Activated T-helper 1 cell treated with Interleukin-2 at 50 U/mL for 16 hours (primary cell): ENCODE data around the gene TTC3.
"Not testable (repeated sequence)": the region's sequence is repeated elsewhere in the genome, so short reads cannot be mapped to it uniquely, and the experiment has no call there.

Experiments used
- DNase-seq: peaks from one replicate; pipeline ENCODE4 v3.0.0-alpha.2; 2020; ENCODE audit warnings: low read depth

TTC3 gene

DNA sequence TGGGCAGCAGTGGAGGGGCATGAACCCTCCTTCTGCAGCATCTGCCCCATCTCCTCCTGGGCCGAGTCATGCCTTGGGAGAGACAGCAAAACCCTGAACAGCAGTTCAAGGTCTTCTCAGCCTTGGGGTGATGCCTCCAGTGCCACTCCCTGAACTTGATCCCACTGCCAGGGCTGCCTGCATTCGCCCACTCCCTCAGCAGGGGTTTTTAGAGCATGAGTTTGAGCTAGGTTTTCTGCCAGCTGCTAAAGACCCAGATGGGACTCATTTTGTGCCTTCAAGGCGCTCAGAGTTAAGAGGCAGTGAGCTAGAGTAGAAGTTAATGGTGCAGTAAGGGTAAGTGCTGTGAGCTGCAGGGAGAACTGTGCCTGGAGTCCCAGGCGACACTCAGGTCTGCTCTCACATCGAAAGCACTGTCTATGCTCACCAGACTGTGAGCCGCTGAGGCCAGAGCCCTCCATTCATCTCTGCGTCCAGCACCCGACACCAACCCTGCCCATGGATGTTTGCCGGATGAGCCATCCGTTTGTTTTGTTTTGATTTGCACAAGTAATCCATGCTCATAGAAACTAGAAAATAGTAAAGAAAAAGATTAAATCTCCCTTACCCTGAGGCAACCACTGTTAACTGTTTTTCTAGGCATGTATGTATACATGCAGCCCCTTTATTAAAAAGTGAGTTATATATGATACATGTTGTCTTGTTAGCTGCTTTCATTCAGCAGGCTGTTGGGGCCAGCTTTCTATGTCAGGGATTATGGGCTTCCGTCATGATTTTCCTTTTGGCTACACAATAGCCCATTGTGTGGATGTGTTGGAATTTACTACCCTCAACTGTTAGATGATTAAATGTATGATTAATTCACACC lies 126.2 kb downstream of the TTC3 start:
- no peak for DNase-seq

DNA sequence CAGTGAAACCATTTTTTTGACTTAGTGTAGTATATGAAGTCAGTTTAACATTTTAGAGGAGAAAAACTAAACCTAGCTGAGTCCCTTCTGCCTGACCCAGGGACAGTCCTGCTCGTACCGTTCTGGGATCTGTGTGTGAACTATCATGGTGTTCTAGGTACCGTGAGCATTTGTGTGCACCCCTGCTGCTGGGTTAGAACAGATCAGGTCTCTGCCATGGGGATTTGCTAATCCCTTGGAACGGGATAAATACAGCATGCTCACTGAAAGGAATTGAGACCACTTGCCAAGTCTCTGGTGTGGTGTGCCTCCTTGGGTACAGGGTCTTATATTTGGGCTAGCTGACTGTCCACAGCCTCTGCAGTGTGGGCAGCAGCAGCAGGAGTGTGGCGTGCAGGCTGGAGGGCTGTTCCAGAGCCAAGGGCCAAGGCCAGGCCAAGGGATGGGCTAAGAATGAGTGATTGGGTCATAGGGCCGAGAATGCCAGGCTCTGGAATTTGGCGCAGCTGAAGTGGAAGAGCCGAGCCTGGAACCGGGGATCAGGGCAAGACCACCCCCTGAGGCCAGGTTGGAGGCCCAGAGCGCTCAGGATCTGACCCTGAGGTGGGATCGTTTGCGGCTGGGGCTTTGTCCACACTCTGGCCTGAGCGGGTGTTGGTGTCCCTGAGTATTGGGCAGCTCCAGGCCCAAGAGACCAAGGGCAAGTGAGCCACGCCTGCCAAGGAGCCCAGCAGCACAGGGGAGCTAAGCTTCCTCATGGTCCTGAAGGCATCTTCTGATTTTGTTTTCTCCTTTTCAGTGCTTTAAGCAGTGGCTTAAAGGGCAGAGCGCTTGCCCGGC lies 127.8 kb downstream of the TTC3 start:
- DNase-seq: no peak

DNA sequence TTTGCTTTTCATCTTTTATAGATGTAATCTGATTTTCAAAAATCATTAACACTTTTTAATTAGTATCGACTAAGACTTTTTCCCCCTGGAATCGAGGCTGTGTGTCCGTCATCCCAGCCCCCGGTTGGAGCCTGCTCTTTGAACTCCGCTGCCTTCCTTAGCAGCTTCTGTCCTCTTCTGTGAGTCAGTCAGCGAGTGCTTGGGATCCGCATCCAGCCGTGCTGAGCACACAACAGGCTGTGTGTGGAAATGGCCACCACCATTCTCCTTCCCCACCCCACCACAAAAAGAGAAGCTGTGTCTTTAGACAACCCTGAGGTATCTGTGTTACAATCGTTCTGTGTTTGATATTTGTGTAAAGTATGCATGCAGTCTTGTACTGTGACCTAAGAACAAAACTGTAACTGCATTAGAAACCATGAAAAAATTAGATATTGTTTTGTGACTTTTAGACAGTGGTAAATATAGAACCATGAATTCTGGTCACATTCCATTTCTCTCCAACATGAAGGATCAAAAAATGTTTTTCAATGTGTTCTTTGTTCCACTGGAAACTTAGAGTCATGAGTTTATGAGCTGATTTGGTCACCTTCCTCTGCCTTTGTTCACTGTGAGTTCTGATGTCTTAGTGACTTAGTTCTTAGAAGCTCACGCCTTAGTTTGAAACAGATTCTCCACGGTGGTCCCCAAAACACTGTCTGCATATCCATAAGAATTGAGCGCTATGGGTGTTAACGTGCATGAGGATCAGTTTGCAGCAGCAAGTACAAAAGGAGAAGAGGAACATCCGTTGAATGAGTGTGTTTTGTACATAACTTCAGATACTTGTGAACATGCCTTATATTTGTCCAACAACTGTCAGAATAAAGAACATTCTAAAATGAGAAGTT lies 129.4 kb downstream of the TTC3 start:
- DNase-seq: no peak

DNA sequence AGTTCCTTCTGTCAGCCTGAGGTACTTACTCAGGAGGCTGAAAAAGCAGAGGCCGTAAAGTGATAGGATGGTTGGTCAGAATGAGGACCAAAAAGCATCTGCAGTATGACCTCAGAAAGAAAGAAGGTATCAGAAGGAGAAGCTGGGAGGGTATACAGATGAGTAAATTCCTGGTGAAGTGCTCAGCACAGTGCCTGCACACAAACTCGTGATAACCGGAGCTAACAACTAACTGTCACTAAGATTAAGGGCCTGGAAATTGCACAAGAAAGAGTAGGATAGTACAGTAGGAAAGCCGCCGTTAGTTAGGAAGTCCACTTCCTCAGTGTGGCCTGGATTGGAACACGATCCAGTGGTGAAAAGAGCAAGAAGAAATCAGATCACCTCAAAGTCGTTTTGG lies 131.5 kb downstream of the TTC3 start:
- DNase-seq: no peak

DNA sequence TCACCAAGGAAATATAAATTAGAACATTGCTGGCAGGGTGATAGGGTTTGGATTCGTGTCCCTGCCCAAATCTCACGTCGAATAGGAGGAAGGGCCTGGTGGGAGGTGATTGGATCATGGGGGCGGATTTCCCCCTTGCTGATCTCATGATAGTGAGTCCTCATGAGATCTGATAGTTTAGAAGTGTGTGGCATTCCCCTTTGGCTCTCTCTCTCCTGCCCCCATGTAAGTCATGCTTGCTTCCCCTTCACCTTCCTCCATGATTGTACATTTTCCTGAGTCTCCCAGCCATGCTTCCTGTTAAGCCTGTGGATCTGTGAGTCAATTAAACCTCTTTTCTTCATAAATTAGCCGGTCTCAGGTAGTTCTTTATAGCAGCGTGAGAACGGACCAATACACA lies 133.4 kb downstream of the TTC3 start:
- no peak for DNase-seq

DNA sequence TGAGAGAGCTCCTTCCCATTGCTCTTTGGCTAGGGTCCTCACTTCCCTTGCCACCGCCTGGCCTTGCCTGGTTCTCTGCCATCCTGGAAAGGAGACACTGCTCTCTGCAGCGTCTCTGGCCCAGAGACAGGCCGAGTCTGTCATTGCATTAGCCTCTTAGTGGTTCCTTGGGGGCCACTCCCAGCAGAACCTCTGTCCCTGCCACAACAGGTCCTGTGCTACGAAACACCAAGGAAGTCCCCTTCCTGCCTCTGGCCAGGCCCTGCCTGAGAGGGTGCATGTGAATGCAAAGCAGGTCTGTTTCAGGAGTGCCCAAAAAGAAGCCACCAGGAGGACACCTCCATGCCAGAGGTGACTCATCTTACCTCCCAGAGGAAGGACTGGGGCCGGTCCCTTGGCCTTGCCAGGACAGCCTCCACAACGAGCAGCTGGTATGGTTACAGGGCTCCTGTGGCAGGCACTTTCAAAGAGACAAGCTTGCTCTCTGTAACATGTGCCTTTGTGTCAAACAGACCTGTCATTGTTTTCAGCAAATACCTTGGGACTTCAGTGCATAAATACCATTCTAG lies 134.5 kb downstream of the TTC3 start:
- no peak for DNase-seq

DNA sequence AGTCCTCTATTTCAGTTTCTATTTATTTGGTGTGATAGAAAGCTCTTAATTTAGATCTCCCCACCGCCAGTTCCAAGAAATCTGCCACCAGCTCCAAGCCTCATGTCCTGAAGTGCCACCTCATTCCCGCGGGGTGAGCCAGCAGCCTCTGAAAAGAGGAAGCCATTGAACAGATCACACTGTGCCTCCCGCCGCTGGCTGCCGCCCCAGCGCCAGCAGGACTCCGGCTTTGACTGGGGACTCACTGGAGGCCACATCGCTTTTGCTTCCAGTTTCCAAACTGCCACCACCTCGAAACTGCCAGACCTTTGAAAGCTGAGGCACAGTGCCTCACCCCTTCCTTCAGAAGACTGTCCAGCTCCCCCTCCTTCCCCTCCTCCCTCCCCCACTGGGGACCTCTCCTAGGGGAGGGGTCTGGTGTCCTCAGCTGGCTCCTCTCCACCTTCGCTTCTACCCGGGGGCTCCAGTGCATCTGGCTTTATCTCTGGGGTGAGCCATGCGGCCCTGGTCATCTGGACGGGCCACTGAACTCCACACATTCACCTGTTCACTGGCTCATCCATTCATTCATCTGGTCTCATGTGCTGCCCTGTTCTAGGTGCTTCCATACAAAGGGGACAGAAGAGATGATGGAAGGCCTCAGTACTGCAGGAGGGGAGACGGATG lies 135.1 kb downstream of the TTC3 start:
- DNase-seq: no peak

DNA sequence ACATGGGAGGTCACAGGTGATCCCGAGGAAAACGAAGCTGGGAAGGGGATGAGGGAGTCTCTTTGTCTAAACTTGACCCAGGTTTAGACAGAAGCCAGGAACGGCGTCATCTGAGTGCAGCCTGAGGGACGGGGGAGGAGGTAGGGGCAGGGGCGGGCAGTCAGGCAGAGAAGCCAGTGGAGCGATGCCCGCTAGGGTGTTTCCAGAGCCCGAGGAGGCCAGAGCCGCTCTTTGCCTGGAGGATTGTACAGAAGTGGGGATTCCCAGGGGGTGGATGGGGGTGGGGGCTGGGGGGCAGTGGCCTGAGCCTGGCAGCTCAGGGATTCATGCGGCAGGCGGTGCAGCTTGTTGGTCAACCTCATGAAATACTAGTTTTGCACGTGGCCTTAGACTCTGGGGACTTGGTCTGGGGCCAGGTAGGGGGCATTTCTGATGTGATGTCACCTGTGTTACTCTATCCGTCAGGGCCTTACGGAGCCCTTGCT lies 135.7 kb downstream of the TTC3 start:
- DNase-seq: no peak

DNA sequence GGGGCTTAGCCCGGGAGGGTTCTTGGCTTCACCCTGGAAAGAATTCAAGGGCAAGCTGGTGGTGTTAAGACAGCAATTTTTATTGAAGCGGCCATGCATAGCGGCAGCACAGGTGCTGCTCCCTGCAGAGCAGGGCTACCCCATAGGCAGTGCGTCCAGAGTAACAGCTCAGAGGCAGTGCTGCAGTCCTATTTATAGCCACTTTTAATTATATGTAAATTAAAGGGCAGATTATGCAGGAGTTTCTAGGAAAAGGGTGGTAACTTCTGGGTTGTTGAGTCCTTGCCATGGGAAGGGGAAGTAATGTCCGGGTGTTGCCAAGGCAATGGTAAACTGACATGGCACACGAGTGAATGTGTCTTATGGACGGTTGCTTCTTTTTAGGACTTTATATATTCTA lies 137.1 kb downstream of the TTC3 start:
- no peak for DNase-seq

DNA sequence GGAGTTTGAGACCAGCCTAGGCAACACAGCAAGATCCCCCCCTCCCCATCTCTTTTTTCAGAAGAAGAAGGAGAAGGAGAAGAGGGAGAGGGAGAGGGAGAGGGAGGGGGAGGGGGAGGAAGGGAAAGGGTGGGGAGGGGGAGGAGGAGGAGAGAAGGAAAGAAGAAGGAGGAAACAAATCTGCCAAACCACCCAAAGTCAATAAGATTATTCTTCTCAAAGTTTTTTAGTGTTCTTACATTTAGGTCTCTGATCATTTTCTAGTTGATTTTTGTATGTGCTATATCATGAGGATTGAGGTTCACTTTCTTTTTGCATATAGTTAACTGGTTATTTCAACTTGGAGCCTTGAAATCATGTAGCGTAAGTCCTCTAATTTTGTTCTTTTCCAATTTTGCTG lies 137.7 kb downstream of the TTC3 start:
- DNase-seq: no peak

DNA sequence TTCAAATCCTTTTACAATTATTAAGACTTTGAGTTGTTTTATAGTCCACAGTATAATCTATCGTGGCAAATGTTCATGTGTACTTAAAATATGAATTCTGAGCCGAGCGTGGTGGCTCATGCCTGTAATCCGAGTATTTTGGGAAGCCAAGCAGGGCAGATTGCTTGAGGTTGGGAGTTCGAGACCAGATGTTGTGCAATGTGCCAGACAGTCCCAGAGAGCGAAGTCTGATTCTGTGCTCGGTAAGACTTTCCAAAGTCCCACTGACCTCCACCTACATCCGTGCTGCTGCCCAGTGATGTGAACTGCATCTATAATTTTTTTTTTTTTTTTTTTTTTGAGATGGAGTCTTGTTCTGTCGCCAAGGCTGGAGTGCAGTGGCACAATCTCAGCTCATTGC lies 141.9 kb downstream of the TTC3 start:
- DNase-seq: no peak

DNA sequence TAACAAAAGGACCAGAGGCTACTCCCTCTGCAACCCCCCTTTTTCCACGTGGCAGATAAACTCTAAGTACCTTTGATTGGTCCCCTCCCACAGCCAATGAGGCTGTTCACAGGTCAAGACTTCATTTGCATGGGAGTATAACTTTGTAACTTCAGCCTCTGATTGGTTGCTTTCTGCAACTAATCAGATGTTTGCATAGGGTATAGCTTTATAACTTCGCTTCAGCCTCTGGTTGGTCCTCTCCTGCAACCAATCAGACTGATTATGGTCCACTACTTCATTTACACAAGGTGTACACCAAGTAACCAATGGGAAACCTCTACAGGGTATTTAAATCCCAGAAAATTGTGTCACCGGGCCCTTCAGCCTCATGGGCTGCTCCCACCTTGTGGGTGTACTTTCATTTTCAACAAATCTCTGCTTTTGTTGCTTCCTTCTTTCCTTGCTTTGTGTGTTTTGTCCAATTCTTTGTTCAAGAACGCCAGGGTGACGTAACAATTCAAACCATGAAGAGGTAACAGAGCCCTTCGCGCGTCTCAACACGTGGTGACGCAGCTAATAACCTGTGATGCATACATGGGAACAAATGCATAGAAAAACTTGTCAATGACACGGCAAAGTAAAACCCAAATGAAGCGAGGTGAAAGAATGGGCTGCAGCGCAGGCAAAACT lies 146.8 kb downstream of the TTC3 start:
- DNase-seq: no peak

DNA sequence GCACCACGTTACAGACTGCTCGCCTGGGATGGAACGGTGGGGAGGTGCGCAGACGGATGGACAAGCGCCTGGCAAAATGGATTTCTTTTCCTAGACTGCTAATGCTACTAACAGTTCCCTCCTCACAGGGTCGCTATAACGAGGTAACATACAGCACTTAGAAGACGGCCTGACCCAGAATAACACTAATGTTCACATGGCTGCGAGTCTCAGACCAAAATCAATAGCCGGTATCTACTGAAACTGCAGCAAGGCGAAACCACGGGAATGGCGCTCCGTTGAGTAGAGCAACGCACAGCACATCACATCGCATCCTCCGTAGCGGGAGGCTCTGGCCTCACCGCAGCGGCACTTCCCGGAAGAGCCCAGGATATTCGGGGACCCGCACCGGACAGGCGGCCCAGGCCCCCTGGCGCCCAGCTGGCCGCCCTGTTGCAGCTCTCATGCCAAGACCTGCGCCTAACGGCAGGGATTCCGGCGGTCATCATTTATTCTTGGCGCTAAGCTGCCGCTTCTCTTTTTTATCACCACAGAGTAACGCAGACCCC lies 147.5 kb downstream of the TTC3 start:
- peak; percentile 17 for DNase-seq

DNA sequence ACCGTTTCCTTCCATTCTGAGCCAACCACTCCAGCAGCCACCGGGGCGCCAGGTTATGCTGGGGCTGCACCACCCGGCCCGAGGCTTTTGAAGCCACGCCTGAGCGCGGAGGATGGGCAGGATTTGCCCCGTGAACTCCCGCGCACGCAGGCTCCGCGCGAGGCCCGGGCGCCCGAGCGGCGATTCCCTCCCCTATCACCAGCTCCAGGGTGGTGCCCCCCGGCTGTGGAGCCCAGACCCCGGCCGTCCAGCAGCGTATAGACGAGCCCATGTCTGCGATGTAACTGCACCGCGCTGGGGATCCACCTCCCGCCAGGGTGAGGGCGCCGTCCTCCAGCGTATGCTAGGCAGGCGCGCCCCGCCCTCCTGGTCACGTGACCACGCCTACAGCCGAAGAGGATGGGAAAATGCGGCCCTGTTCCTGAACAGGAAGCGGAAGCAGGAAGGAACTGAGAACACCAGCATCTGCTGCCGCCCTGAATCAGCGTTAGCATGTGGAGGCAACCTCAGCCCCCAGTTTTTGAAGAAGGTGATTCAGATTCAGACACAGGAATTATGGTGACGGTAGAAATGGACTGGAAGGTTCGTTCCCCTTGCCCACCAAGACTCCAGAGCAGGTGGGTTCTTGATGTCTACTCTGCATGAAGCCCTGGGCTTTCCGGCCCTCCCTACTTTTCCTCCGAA lies 148.1 kb downstream of the TTC3 start:
- DNase-seq: peak; percentile 85

DNA sequence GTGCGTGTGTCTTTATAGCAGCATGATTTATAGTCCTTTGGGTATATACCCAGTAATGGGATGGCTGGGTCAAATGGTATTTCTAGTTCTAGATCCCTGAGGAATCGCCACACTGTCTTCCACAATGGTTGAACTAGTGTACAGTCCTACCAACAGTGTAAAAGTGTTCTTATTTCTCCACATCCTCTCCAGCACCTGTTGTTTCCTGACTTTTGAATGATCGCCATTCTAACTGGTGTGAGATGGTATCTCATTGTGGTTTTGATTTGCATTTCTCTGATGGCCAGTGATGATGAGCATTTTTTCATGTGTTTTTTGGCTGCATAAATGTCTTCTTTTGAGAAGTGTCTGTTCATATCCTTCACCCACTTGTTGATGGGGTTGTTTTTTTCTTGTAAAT lies 149.2 kb downstream of the TTC3 start:
- not testable (repeated sequence) for DNase-seq

DNA sequence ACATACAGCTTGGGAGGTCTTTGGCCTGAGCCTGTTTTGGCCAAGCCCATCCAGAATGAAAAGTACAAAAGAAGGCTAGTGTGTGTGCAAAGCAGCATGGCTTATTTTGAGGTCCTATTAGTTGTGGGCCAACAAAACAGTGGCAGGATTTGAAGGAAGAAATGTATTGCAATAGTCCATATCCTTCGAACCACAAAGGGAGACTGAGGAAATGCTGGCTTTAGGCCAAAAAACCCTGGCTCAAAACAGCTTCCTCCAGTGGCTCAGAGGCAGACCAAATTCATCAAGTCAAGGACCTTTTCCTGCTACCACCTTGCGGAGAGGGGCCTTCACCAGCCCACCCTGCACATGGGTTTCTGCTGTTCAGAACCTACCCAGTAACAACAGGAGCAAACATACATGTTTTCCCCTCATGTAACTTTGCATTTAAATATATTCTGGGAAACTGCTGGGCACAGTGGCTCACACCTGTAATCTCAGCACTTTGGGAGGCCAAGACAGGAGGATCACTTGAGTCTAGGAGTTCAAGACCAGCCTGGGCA lies 150.8 kb downstream of the TTC3 start:
- no peak for DNase-seq

DNA sequence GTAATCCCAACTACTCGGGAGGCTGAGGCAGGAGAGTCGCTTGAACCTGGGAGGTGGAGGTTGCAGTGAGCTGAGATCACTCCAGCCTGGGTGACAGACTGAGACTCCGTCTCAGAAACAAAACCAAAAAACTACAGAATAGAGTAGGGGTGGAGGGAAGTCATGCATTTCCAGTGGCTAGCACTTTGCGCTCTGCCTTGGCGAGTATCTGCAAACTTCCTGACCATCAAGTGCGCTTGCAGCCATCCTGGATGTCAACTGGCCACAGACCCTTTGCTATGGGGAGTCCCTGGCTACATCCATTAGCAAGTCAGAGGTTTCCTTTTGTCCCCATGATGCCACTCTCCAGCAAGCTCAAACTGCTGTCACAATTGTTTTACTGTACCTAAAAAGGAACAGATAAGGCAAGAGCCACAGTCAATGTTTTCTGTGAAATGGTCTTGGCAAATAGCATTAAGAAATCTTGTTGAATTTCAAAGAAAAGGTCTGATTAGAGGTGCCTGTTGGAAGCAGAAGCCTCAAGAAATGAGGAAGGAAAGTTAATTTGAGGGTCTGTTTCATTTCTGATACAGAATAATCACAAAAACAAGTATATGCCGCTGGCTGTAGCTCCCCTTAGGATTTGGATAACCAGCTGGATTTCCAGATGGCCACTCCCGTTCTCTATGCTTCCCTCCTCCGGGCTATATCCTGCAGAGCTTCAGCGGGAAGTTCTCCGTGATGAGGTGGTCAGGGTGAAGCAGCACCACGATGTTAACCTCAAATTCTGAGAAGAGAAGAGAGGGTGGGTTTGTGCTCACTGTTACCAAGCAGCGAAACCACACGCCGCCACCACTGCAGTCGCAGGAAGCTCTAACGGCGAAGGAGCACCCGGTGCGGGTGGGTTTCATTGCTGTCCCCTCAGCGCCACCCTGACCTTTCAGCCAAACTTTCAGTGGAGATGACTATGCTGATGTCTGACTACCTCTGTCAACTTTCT lies 152.1 kb downstream of the TTC3 start:
- DNase-seq: no peak
